ENCODE data around the gene RBX1. TPM values are rescaled to one million over a fixed set of nuclear protein-coding genes. Genes with fewer than 3 reads are reported as not detected.
A peak's percentile ranks its signal among the peaks of the same experiment; 100 is the strongest.
"Not testable (repeated sequence)": the region's sequence is repeated elsewhere in the genome, so short reads cannot be mapped to it uniquely, and the experiment has no call there.

The RBX1 gene
- 12.8 and 73.1 TPM in 2 replicates for total RNA-seq (ENCODE audit: low replicate concordance)

- TF ChIP-seq, protein P1, sequence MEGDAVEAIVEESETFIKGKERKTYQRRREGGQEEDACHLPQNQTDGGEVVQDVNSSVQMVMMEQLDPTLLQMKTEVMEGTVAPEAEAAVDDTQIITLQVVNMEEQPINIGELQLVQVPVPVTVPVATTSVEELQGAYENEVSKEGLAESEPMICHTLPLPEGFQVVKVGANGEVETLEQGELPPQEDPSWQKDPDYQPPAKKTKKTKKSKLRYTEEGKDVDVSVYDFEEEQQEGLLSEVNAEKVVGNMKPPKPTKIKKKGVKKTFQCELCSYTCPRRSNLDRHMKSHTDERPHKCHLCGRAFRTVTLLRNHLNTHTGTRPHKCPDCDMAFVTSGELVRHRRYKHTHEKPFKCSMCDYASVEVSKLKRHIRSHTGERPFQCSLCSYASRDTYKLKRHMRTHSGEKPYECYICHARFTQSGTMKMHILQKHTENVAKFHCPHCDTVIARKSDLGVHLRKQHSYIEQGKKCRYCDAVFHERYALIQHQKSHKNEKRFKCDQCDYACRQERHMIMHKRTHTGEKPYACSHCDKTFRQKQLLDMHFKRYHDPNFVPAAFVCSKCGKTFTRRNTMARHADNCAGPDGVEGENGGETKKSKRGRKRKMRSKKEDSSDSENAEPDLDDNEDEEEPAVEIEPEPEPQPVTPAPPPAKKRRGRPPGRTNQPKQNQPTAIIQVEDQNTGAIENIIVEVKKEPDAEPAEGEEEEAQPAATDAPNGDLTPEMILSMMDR (IDR thresholded peaks at IDR 0.05; ENCODE audit: insufficient read depth, low read length) = no peak
- peak; percentile 97 for DNase-seq (ENCODE audit: low read depth)
Observed at GRCh38 chr22:40950962-40951794, at the start of gene RBX1. Gene RBX1 (plus strand): TSS chr22:40951378. CDS start chr22:40951399, 21 bp downstream.

GRCh38 chr22:40904101-40904500 is 47.1 kb upstream of the RBX1 start:
- H3K4me3 ChIP-seq (ENCODE audit: low read depth, low read length) = no peak overlapping the region
- DNase-seq (ENCODE audit: low read depth) = no peak
- TF ChIP-seq, protein P1 (IDR thresholded peaks at IDR 0.05; ENCODE audit: insufficient read depth, low read length) = no peak

More at GRCh38 chr22:40950962-40951794, at the start of gene RBX1:
- H3K4me3 ChIP-seq (ENCODE audit: low read depth, low read length) = peak within 1 kb of the TSS; percentile 97

DNA sequence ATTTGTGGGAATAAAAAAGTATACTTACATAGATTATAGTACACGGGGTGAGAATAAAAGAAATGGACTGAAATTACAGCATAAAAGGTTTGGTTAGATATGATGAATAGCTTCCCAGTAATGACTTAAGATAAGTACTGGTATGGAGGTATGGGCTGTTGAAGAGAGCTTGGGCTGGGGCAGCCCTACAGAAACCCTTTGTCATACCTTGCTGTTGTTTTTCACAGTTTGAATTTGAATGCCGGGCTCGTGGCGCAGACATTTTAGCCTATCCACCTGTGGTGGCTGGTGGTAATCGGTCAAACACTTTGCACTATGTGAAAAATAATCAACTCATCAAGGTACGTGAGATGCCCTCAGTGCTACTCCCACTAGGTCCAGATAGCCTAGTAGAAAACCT is 42.3 kb upstream of the RBX1 start:
- TF ChIP-seq, protein P1 (IDR thresholded peaks at IDR 0.05; ENCODE audit: insufficient read depth, low read length) = no peak
- no peak for DNase-seq (ENCODE audit: low read depth)
- H3K4me3 ChIP-seq (ENCODE audit: low read depth, low read length) = no peak overlapping the region

GRCh38 chr22:40911772-40912171 is 39.4 kb upstream of the RBX1 start:
- no peak for DNase-seq (ENCODE audit: low read depth)
- TF ChIP-seq, protein P1 (IDR thresholded peaks at IDR 0.05; ENCODE audit: insufficient read depth, low read length) = no peak
- no peak overlapping the region for H3K4me3 ChIP-seq (ENCODE audit: low read depth, low read length)

DNA sequence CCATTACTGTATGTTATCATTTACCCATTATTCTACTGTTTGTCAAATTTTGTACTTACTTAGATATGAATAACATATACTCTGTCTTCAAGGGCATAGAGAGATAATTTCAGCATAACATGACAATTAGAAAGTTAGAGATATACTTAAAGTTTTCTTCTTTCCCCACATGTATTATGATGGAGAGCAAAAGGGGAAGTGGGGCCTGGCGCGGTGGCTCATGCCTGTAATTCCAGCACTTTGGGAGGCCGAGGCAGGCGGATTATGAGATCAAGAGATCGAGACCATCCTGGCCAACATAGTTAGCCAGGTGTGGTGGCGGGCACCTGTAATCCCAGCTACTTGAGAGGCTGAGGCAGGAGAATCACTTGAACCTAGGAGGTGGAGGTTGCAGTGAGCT is 38.2 kb upstream of the RBX1 start:
- DNase-seq (ENCODE audit: low read depth) = not testable (repeated sequence)

DNA sequence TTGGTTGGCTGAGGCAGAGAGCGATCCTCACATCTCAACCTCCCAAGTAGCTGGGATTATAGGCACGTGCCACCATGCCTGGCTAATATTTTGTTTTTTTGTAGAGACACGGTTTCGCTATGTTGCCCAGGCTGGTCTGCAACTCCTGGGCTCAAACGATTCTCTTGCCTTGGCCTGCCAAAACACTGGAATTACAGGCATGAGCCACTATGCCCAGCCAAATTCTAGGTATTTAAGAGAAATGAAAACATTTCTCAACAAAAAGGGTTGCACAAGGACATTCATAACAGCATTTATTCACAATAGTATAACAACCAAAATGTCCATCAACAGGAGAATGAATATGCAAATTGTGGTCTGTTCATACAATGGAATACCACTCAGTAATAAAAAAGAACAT is 31.7 kb upstream of the RBX1 start:
- TF ChIP-seq, protein P1 (IDR thresholded peaks at IDR 0.05; ENCODE audit: insufficient read depth, low read length) = no peak
- peak; percentile 56 for DNase-seq (ENCODE audit: low read depth)

More for the DNA sequence above, 38.2 kb upstream of the RBX1 start:
- H3K4me3 ChIP-seq (ENCODE audit: low read depth, low read length) = not testable (repeated sequence)

GRCh38 chr22:40920526-40920925 is 30.7 kb upstream of the RBX1 start:
- no peak overlapping the region for H3K4me3 ChIP-seq (ENCODE audit: low read depth, low read length)
- TF ChIP-seq, protein P1 (IDR thresholded peaks at IDR 0.05; ENCODE audit: insufficient read depth, low read length) = no peak
- no peak for DNase-seq (ENCODE audit: low read depth)

More for the DNA sequence above, 31.7 kb upstream of the RBX1 start:
- no peak overlapping the region for H3K4me3 ChIP-seq (ENCODE audit: low read depth, low read length)

Measured in fibroblast of the aortic adventitia (primary cell).